Gastroesophageal sphincter (tissue), 4 donors: ENCODE measurements around the gene RNASET2. TPM values are rescaled to one million over a fixed set of nuclear protein-coding genes. Genes with fewer than 3 reads are reported as not detected.

ENCODE experiments used
- ATAC-seq: fragments of 150-250 bp; one replicate; pipeline ENCODE4 v1.9.1; 2016; ENCODE audit warnings: mild to moderate bottlenecking, moderate library complexity
- H3K27ac ChIP-seq, 4 donors: fragments of 200-600 bp; sonication (generic) in 3 of 4; 1 replicate in 3 of 4; 2 replicates in 1 of 4; pipeline ENCODE4 v1.5.1; 2016 to 2019
- H3K27me3 ChIP-seq: fragments of 200-600 bp; sonication (generic); one replicate; pipeline ENCODE4 v1.5.1; 2019
- H3K36me3 ChIP-seq, 2 donors: fragments of 200-600 bp; sonication (generic); one replicate each; pipeline ENCODE4 v1.5.1; 2019; ENCODE audit warnings: control low read depth in 1 of 2
- H3K4me1 ChIP-seq, 3 donors: fragments of 200-600 bp; sonication (generic); 1 replicate in 2 of 3; 2 replicates in 1 of 3; pipeline ENCODE4 v1.5.1; 2016 to 2019; ENCODE audit warnings: control low read depth in 2 of 3
- H3K4me3 ChIP-seq, 2 donors: fragments of 200-600 bp; sonication (generic); one replicate each; pipeline ENCODE4 v1.5.1; 2019; ENCODE audit warnings: mild to moderate bottlenecking in 1 of 2, moderate library complexity in 1 of 2
- H3K9me3 ChIP-seq, 3 donors: fragments of 200-600 bp; sonication (generic); one replicate each; pipeline ENCODE4 v1.5.1; 2017 to 2019; ENCODE audit warnings: control low read depth in 2 of 3
- CTCF ChIP-seq, 4 experiments: fragments of 200-600 bp in 2 of 4; fragments of 450-650 bp in 2 of 4; sonication (generic) in 1 of 4; IDR thresholded peaks; one replicate each; pipeline ENCODE4 v1.5.1; 2017 to 2019; ENCODE audit warnings: antibody characterized with exemption in 4 of 4, mild to moderate bottlenecking in 2 of 4, moderate library complexity in 2 of 4
- EP300 ChIP-seq: sonication (generic); formaldehyde crosslinking; IDR thresholded peaks from one replicate; pipeline ENCODE4 v1.6.1; 2017; ENCODE audit warnings: antibody characterized with exemption, mild to moderate bottlenecking
- POLR2A ChIP-seq, 2 donors: fragments of 450-650 bp; IDR thresholded peaks; one replicate each; pipeline ENCODE4 v1.6.1; 2017; ENCODE audit warnings: antibody characterized with exemption in 2 of 2, mild to moderate bottlenecking in 2 of 2, moderate library complexity in 1 of 2
- POLR2AphosphoS5 ChIP-seq: sonication (generic); formaldehyde crosslinking; IDR thresholded peaks from one replicate; pipeline ENCODE4 v1.6.1; 2017; ENCODE audit warnings: antibody characterized with exemption
- WGBS, 2 donors: methylation state at CpG; one replicate each; pipeline ENCODE4 v1.1.5; 2018; ENCODE audit warnings: low coverage in 1 of 2; 5-methylcytosine and 5-hydroxymethylcytosine counted together
- total RNA-seq, 4 donors: library from RNA; depleted of rRNA; stranded (reverse); fragments of >200 nt; gene quantifications; one replicate each; pipeline ENCODE4 v1.1.0, GENCODE V29; 2016

Gene RNASET2, protein sequence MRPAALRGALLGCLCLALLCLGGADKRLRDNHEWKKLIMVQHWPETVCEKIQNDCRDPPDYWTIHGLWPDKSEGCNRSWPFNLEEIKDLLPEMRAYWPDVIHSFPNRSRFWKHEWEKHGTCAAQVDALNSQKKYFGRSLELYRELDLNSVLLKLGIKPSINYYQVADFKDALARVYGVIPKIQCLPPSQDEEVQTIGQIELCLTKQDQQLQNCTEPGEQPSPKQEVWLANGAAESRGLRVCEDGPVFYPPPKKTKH
- 10 to 100 TPM; 18.4 to 46.6 (median 26.2) TPM for total RNA-seq

DNA sequence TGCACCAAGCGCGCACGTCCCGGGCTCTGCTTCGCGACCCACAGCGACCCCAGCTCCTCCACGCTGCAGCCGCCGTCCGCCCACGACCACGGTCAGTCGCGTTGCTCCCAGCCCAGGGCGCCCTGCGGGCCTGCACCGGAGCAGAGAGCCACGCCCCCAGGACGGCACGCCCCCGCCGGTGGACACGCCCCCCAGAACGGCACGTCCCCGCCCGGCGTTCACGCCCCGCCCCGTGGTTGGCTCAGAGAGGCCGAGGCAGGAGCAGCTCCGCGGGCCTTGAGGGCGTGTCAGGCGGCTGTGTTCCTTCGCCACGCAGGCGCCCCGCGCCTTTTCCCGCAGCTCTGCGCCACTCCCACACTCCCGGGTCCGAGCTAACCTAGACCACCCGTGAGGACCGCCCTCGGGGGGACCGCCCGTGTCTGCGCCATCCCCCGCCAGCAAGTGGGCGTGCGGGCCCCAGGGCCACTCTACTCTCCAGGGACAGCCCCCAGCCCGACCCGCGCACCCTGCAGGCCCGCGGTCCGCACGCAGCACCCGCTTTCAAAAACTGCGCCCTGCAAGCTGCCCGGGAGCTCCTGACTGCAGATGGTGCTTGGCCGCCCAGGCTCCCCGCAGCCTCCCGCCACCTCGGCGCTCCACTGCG is at the start of gene RNASET2:
RNASET2 (minus strand) TSS at position 107 of the 643 bp plus-strand sequence. CDS start 368 bp downstream, outside the sequence.
- no peaks in the 10 kb centered on the region for H3K9me3 ChIP-seq
- peak within 1 kb of the TSS; percentile 49 to 92 (median 88) for H3K27ac ChIP-seq
- peaks cover 0 to 12% of the 10 kb centered on the region in 2 donors for H3K36me3 ChIP-seq
- peak; percentile 42 to 81 for TF ChIP-seq POLR2A (IDR thresholded peaks at IDR 0.05)
- TF ChIP-seq CTCF (IDR thresholded peaks at IDR 0.05) = peak in 1 of 4 experiments; percentile 4
- peak; percentile 68 for TF ChIP-seq POLR2AphosphoS5
- TF ChIP-seq EP300 = no peak
- no peaks in the 10 kb centered on the region for H3K27me3 ChIP-seq
- H3K4me1 ChIP-seq = peaks cover 0 to 30% (median 14%) of the 10 kb centered on the region in 3 donors
- peak within 1 kb of the TSS; percentile 68 to 93 for H3K4me3 ChIP-seq
- peak; percentile 98 for ATAC-seq
- WGBS, 2 donors = 0% methylated on average over 2 of the region's 71 CpGs; no CpG with 5 or more reads in 1 of the 2 donors

DNA sequence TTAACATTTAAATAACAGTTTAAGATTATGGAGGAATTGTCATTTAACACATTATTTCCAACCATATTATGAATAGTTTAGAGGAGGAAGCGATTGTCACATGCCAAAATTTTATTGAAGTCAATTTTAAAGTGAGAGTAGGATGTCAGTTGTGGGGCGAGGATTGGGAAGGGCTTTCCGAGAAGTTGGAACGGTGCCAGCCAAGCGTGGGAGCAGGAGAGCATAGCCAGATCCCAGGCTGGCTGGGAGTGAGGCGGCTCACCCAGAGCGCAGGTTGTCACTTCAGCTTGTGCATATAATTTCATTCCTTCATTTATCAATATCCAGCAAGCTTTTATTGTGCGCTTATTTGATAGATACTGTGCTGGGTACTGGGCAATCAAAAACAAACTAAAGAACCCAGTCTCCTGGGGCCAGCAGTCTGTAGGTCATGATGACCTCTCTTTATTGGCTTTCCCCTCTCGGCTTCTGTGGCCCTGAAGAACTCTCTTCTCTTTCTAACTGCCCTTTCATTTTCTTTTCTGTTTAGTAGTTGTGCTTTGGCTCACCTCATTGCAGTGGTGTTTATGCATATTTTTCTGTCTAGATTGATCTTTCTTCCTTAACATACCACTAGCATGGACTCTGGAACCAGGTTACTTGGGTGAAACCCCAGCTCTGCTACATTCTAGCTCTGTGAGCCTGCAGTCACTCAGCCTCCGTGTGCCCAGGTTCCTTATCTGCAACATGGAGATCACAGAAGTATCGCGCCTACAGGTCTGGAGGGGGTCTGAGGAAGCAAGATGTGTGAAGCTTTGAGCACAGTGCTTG is 49.2 kb upstream of the RNASET2 start:
- H3K9me3 ChIP-seq = no peaks in the 10 kb centered on the region
- TF ChIP-seq POLR2A (IDR thresholded peaks at IDR 0.05) (no peak), POLR2AphosphoS5 (peak; percentile 11)
- H3K36me3 ChIP-seq = peaks cover 0 to 33% of the 10 kb centered on the region in 2 donors
- WGBS, 2 donors = 26 to 48% methylated on average over 9 to 12 of the region's 12 CpGs
- peaks cover 0 to 23% (median 2%) of the 10 kb centered on the region in 3 donors for H3K4me1 ChIP-seq
- H3K27ac ChIP-seq = no peak overlapping the region
- no peaks in the 10 kb centered on the region for H3K27me3 ChIP-seq
- no peak for ATAC-seq
- H3K4me3 ChIP-seq = no peak overlapping the region

GRCh38 chr6:167000759-167001158 is 44.4 kb upstream of the RNASET2 start:
- WGBS, 2 donors = 86% methylated on average over 2 of the region's 2 CpGs; no CpG with 5 or more reads in 1 of the 2 donors
- TF ChIP-seq POLR2A (IDR thresholded peaks at IDR 0.05) (no peak), EP300 (no peak), CTCF (IDR thresholded peaks at IDR 0.05) (no peak), POLR2AphosphoS5 (no peak)
- H3K27ac ChIP-seq = no peak overlapping the region
- H3K36me3 ChIP-seq = peaks cover 0 to 2% of the 10 kb centered on the region in 2 donors
- no peaks in the 10 kb centered on the region for H3K27me3 ChIP-seq
- no peak overlapping the region for H3K4me3 ChIP-seq
- peaks cover 0 to 41% (median 12%) of the 10 kb centered on the region in 3 donors for H3K4me1 ChIP-seq
- ATAC-seq = no peak
- H3K9me3 ChIP-seq = no peaks in the 10 kb centered on the region

DNA sequence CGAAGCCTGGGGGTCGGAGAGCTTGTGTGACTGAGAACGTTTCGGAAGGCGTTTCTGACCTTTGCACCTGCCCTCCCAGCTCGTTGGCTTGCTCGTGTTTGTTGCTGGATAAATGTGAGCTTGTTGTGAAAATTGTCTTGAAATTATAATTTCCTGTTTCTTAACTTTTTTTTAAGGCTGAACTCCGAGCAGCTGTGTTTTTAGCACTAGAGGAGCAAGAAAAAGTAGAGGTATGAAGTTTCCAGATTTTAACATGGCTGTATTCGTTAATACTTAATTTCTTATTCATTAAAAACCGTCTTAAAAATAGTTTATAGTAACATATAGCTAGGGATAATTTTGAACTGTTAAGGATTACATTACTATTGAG is 43.5 kb upstream of the RNASET2 start:
- H3K4me3 ChIP-seq = peak overlapping the region; percentile 73 to 94
- TF ChIP-seq POLR2A (IDR thresholded peaks at IDR 0.05) (no peak), EP300 (no peak), CTCF (IDR thresholded peaks at IDR 0.05) (no peak), POLR2AphosphoS5 (no peak)
- peaks cover 0 to 33% (median 12%) of the 10 kb centered on the region in 3 donors for H3K4me1 ChIP-seq
- no peaks in the 10 kb centered on the region for H3K9me3 ChIP-seq
- no peaks in the 10 kb centered on the region for H3K36me3 ChIP-seq
- peak overlapping the region in 3 of 4 donors; percentile 71 to 81 (median 73) for H3K27ac ChIP-seq
- no peak for ATAC-seq
- H3K27me3 ChIP-seq = no peaks in the 10 kb centered on the region
- WGBS, 2 donors = 0 to 1% methylated on average over 7 to 10 of the region's 10 CpGs
